AG10803 (cell line): ENCODE results near the gene RILPL1.
"Not testable (repeated sequence)": the region's sequence is repeated elsewhere in the genome, so short reads cannot be mapped to it uniquely, and the experiment has no call there.

ENCODE experiments used
- DNase-seq: peaks from one replicate; pipeline ENCODE4 v3.0.0; 2010; ENCODE audit warnings: low read depth
- H3K4me3 ChIP-seq: 2 replicates; pipeline ENCODE4 v1.5.1; 2011; ENCODE audit warnings: mild to moderate bottlenecking, low read length, control low read depth
- CTCF ChIP-seq: conservative IDR thresholded peaks from 2 replicates; pipeline ENCODE4 v1.5.1; 2011; ENCODE audit warnings: mild to moderate bottlenecking, low read length, control low read depth, inconsistent platforms

The RILPL1 gene

GRCh38 chr12:123457980-123458779 lies 75.3 kb downstream of the RILPL1 start, which contains the start of gene SNRNP35:
SNRNP35 (plus strand) TSS chr12:123458139; CDS start chr12:123465541, 7,402 bp downstream.
- no peak for TF ChIP-seq CTCF
- peak; percentile 87 for DNase-seq
- H3K4me3 ChIP-seq, result peak within 1 kb of the TSS; percentile 89

DNA sequence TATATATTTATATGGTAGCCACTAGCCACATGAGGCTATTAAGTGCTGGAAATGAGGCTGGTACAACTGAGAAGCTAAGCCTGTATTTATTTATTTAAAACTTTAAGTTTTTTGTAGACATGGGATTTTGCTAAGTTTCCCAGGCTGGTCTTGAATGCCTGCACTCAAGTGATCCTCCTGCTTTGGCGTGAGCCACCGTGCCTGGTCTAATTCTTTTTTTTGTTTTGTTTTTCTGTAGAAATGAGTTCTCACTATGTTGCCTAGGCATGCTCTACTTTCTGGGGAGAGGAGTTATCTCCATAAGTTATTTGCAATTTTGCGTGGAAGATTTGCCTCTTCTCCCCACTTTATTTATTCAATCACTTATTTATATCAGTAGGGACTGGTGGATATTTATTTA lies 80.4 kb downstream of the RILPL1 start:
- no peak for TF ChIP-seq CTCF
- DNase-seq, result no peak
- H3K4me3 ChIP-seq, result no peak overlapping the region

DNA sequence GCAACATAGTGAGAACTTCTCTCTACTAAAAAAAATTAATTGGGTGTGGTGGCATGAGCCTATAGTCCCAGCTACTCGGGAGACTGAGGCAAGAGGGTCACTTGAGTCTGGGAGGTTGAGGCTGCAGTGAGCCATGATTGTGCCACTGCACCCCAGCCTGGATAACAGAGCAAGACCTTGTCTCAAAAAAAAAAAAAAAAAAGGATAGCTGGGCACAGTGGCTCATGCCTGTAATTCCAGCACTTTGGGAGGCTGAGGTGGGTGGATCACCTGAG lies 81.3 kb downstream of the RILPL1 start:
- not testable (repeated sequence) for DNase-seq

DNA sequence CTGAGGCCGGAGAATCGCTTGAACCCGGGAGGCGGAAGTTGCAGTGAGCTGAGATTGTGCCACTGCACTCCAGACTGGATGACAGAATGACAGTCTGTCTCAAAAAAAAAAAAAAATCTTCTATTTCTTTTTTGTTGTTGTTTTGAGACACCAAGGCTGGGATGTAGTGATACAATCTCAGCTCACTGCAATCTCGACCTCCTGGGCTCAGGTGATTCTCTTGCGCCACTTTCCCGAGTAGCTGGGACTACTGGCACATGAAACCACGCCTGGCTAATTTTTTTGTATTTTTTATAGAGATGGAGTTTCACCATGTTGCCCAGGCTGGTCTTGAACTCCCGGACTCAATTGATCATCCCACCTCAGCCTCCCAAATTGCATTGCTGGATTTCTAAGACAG lies 82.9 kb downstream of the RILPL1 start:
- TF ChIP-seq CTCF, result no peak
- no peak for DNase-seq
- H3K4me3 ChIP-seq, result no peak overlapping the region

More for the DNA sequence above, 81.3 kb downstream of the RILPL1 start:
- H3K4me3 ChIP-seq, result not testable (repeated sequence)

DNA sequence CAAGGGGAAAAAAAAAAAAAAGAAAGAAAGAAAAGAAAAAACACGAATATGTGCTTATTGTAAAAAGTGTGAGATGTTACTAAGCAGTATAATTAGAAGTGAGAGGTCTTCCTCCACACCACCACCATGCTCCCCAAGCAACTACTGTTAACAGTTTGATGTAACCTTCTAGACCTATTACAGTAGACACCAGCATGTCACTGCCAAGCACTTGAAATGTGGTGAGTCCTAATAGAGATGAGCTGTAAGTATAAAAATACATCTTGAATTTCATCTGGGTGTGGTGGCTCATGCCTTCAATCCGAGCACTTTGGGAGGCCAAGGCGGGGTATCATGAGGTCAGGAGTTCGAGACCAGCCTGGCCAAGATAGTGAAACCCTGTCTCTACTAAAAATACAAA lies 83.7 kb downstream of the RILPL1 start:
- DNase-seq, result no peak
- no peak overlapping the region for H3K4me3 ChIP-seq
- no peak for TF ChIP-seq CTCF

- DNase-seq, result no peak
- TF ChIP-seq CTCF, result no peak
- no peak overlapping the region for H3K4me3 ChIP-seq
These were observed 84.2 kb downstream of the RILPL1 start for GRCh38 chr12:123449249-123449733.

DNA sequence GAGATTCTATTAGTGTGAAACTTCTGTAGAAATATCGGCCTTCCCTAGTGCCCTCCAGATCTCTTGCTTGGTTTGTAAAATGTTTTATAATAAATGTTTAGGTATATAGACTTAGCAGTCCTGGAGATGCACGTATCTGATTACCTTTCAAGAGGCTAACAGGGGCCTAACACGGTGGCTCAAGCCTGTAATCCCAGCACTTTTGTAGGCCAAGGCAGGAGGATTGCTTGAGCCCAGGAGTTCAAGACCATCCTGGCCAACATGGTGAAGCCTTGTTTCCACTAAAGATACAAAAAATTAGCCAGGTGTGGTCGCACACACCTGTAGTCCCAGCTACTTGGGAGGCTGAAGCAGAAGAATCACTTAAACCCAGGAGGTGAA lies 87.2 kb downstream of the RILPL1 start:
- no peak for TF ChIP-seq CTCF
- H3K4me3 ChIP-seq, result no peak overlapping the region
- no peak for DNase-seq
